WI38 (cell line): ENCODE data around the gene TBCD.

Experiments
- H3K4me3 ChIP-seq: 2 replicates; pipeline ENCODE4 v1.5.1; 2011; ENCODE audit warnings: low read depth, mild to moderate bottlenecking, control low read depth, low read length
- CTCF ChIP-seq: IDR thresholded peaks from 2 replicates; pipeline ENCODE4 v1.5.1; 2012; ENCODE audit warnings: low read depth, mild to moderate bottlenecking, control low read depth, low read length

TBCD gene

GRCh38 chr17:82844796-82845162 lies 92.9 kb downstream of the TBCD start:
- TF ChIP-seq CTCF = no peak
- H3K4me3 ChIP-seq = no peak overlapping the region

GRCh38 chr17:82845163-82845807 lies 93.4 kb downstream of the TBCD start:
- no peak for TF ChIP-seq CTCF
- no peak overlapping the region for H3K4me3 ChIP-seq

- no peak overlapping the region for H3K4me3 ChIP-seq
- TF ChIP-seq CTCF = no peak
Observed at GRCh38 chr17:82846061-82846691, 94.3 kb downstream of the TBCD start.

GRCh38 chr17:82848022-82848592 lies 96.2 kb downstream of the TBCD start:
- H3K4me3 ChIP-seq = peak overlapping the region; percentile 50
- no peak for TF ChIP-seq CTCF

GRCh38 chr17:82849076-82849945 lies 97.4 kb downstream of the TBCD start:
- H3K4me3 ChIP-seq = no peak overlapping the region
- TF ChIP-seq CTCF = no peak

GRCh38 chr17:82851381-82851780 lies 99.5 kb downstream of the TBCD start:
- no peak for TF ChIP-seq CTCF
- H3K4me3 ChIP-seq = no peak overlapping the region
